Activated CD8-positive, alpha-beta memory T cell treated with anti-CD3 and anti-CD28 coated beads, Interleukin-2, amount 10 ng/mL, durations not matched to agents 7 days and 5 days (primary cell): ENCODE results near the gene BST2. TPM values are rescaled to one million over a fixed set of nuclear protein-coding genes. Genes with fewer than 3 reads are reported as not detected.

ENCODE experiments used
- ATAC-seq: fragments of 150-1000 bp; cut with Tn5 transposase; one replicate; pipeline ENCODE4 v1.10.0; 2021; ENCODE audit warnings: moderate library complexity
- CTCF ChIA-PET: fragments of 350-600 bp; sonication (Branson Sonifier 250); formaldehyde crosslinking; loops from one replicate; lab custom pipeline; 2021; ENCODE audit warnings: antibody characterized with exemption; lab: Charles Lee
- DNase-seq: peaks from one replicate; pipeline ENCODE4 v3.0.0-alpha.2; 2020
- H3K27ac Mint-ChIP-seq: one replicate; pipeline ENCODE4 v1.8.0; 2021; ENCODE audit warnings: mild to moderate bottlenecking, mixed read lengths
- H3K27me3 Mint-ChIP-seq: one replicate; pipeline ENCODE4 v1.8.0; 2021; ENCODE audit warnings: mixed read lengths
- H3K36me3 Mint-ChIP-seq: one replicate; pipeline ENCODE4 v1.8.0; 2021; ENCODE audit warnings: mild to moderate bottlenecking, mixed read lengths
- H3K4me1 Mint-ChIP-seq: one replicate; pipeline ENCODE4 v1.8.0; 2021; ENCODE audit warnings: mixed read lengths
- H3K4me3 Mint-ChIP-seq: one replicate; pipeline ENCODE4 v1.8.0; 2021; ENCODE audit warnings: mild to moderate bottlenecking, moderate library complexity, mixed read lengths
- H3K9me3 Mint-ChIP-seq: one replicate; pipeline ENCODE4 v1.8.0; 2022; ENCODE audit warnings: low read depth, mixed read lengths
- total RNA-seq, 2 experiments: library from RNA; stranded (reverse); gene quantifications; one replicate each; pipeline ENCODE4 v1.2.3, GENCODE V29; 2021

The BST2 gene
- total RNA-seq, 2 experiments from 2014 or later = 298 to 361 TPM

DNA sequence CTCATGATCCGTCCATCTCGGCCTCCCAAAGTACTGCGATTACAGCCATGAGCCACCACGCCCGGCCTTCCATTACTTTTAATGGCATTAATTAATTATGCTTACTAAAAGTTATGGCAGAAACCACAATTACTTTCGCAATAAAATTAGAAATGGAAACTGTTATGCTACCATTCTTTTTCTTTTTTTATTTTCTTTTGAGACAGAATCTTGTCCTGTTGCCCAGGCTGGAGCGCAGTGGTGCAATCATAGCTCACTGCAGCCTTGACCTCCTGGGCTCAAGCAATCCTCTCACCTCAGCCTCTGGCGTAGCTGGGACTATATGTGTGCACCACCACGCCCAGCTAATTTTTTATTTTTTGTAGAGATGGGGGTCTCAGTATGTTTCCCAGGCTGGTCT is 4.6 kb upstream of the BST2 start:
- DNase-seq (no peak), ATAC-seq (no peak)
- Mint-ChIP-seq H3K4me1 (peaks cover 30% of the 10 kb centered on the region), H3K27ac (peak overlapping the region; percentile 43), H3K9me3 (no peaks in the 10 kb centered on the region), H3K36me3 (peaks cover 29% of the 10 kb centered on the region), H3K4me3 (no peak overlapping the region), H3K27me3 (no peaks in the 10 kb centered on the region)
- CTCF ChIA-PET = interaction anchor here (2.0 kb wide), 1 partner anchor 10 kb away, joined by 6 read pairs; the partner anchor contains the start of gene MVB12A

DNA sequence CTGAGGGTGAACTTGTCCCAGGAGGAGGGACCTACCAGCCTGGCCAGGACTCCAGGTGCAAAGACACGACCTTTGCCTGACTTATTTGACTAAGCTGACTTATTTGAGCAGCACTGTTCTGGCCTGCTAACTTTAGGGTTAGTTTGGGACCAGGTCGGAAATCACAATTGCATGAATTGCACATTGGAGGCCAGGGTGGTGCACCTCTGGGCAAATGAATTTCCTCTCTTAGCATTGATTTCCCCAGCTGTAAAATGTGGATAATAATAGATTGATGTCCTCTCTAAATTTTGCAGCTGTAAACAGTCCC is 1.4 kb upstream of the BST2 start:
- Mint-ChIP-seq H3K4me3 (peak overlapping the region; percentile 94), H3K27ac (peak overlapping the region; percentile 97), H3K36me3 (peaks cover 39% of the 10 kb centered on the region), H3K4me1 (peaks cover 32% of the 10 kb centered on the region), H3K27me3 (no peaks in the 10 kb centered on the region), H3K9me3 (no peaks in the 10 kb centered on the region)
- CTCF ChIA-PET = interaction anchor here (0.7 to 2.4 kb wide), 8 partner anchors 12 to 199 kb away, joined by 3 to 11 read pairs (median 4); partner anchors contain the start of gene MVB12A
- DNase-seq (peak; percentile 47), ATAC-seq (no peak)

DNA sequence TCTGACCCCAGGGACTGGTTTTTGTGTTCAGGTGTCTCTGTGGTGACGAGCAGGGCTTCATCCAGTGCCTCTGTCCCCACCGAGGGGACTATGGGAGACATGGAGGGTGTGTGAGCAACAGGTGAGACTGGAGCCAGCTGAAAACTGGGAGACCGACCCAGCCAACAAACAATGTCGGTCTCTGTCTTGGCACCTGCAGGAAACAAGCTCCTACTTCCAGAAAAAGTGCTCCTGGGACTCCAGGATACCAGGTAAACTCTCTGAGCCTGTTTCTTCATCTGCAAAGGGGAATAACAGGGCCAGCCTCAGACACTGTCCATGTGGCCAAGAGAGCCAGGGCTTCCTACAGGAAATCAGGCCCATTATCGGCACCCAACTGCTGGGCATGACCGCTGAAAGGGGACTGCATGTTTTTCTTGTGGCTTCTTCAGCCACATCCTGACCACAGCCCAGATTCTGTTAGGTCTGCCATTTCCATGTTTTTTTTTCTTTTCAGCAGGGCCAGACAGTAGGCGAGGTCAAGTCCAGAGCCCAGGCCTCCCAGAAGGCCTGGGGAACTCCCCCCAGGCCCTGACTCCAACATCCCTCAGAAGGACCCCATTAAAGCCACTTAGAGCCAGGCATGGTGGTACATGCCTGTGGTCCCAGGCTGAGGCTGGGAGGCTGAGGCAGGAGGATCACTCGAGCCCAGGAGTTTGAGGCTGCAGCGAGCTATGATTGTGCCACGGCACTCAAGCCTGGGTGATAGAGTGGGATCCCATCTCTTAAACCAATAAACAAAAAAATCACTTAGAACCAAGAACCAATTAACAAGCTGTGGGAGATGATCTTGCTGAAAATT is 836 bp upstream of the BST2 start:
- Mint-ChIP-seq H3K27me3 (no peaks in the 10 kb centered on the region), H3K4me3 (peak overlapping the region; percentile 94), H3K36me3 (peaks cover 39% of the 10 kb centered on the region), H3K27ac (peak overlapping the region; percentile 97), H3K4me1 (peaks cover 32% of the 10 kb centered on the region), H3K9me3 (no peaks in the 10 kb centered on the region)
- CTCF ChIA-PET = interaction anchor here (0.7 to 3.8 kb wide), 16 partner anchors 11 to 200 kb away, joined by 3 to 20 read pairs (median 4); partner anchors contain the start of genes MRPL34 and MVB12A
- ATAC-seq (peak; percentile 17), DNase-seq (peak; percentile 88)

DNA sequence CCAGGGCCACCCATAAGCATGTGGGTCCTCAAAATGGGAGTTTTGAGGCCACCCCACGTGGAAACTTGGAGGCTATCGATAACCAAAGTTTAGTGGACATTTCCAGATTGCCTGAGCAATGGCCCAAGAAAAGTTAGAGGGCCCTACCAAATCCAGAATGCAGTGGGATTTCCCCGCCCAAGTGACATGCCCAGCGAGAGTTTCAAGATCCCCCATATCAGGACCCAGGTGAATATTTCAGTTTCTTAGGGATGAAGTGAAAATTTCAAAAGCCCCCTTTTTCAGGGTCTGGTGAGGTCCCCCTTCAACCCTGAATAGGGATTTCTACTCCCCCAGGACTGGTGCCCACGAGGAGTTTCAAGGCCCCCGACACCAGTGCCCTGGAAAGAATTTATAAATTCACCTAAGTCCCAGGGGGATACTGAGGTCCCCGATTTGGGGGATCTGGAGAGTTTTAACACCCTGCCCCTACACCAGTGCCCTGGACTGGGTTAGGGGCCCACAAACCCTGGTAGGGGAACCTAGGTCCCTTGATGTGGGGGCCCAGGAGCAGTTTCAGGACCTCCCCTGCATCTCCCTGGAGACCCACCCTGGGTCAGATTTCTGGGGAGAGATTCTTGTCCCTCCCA is 695 bp downstream of the BST2 start:
- Mint-ChIP-seq H3K36me3 (peaks cover 41% of the 10 kb centered on the region), H3K27me3 (no peaks in the 10 kb centered on the region), H3K4me3 (peak overlapping the region; percentile 94), H3K27ac (peak overlapping the region; percentile 97), H3K4me1 (peaks cover 32% of the 10 kb centered on the region), H3K9me3 (no peaks in the 10 kb centered on the region)
- DNase-seq (peak; percentile 44), ATAC-seq (no peak)
- CTCF ChIA-PET = interaction anchor here (0.6 to 3.8 kb wide), 11 partner anchors 11 to 112 kb away, joined by 3 to 20 read pairs (median 6); partner anchors contain the start of gene MRPL34

DNA sequence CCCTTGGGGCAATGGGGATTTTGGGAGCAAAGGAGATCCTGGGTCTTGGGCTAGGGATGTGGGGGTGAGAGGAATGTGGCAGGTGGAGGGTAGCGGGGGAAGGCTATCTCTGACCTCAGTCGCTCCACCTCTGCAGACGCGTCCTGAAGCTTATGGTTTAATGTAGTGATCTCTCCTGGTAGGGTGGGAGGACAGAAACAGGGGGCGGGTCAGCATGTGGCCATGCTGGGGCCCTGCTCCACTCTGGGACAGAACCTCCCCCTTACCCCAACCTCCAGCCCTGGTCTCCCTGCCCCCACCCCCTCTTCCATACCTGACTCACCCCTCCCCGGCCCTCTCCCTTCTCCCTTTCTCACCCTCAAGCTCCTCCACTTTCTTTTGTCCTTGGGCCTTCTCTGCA is 1.4 kb downstream of the BST2 start:
- CTCF ChIA-PET = interaction anchor here (0.9 to 3.8 kb wide), 4 partner anchors 13 to 95 kb away, joined by 3 to 20 read pairs (median 5); partner anchors contain the start of gene DDA1
- Mint-ChIP-seq H3K9me3 (no peaks in the 10 kb centered on the region), H3K4me1 (peaks cover 29% of the 10 kb centered on the region), H3K36me3 (peaks cover 41% of the 10 kb centered on the region), H3K4me3 (peak overlapping the region; percentile 94), H3K27ac (peak overlapping the region; percentile 97), H3K27me3 (no peaks in the 10 kb centered on the region)
- DNase-seq (peak; percentile 53), ATAC-seq (no peak)

DNA sequence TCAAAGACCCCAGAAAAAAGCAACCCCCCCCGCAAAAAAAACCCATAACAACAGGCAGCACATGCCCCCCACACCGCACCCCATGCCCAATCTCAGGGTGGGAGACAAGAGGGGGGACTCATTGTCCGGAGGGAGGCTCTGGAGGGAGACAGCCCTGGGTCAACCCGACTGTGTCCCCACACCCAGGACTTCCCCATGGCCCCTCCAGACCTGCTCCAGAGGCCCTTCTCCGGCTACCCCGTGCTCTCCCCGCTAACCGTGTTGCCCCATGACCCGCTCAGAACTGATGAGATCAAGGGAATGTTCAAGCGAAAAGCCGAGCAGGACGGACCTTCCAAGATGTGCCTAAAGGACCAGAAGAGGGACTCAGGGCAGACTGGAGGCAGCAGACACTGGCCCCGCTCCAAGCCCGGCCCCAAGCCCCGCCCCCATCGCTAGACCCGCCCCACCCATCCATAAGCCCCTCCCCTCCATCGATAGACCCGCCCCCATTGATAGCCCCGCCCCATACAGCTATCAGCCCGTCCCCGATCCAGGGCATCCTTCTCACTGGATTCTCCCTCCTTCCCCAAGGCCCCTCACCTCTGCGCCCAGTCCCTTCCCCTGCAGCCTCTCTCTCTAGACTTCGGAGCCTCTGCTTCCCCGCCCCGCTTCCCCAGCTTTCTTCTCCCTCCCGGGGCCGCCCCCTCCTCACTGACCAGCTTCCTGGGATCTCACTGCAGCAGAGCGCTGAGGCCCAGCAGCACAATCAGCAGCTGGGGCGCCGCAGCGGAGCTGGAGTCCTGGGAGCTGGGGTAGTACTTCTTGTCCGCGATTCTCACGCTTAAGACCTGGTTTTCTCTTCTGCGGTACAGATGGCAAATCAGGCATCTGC is 2.2 kb downstream of the BST2 start:
- peak overlapping the region; percentile 97 for H3K27ac Mint-ChIP-seq
- peaks cover 29% of the 10 kb centered on the region for H3K4me1 Mint-ChIP-seq
- H3K36me3 Mint-ChIP-seq = peaks cover 44% of the 10 kb centered on the region
- H3K9me3 Mint-ChIP-seq = no peaks in the 10 kb centered on the region
- CTCF ChIA-PET = interaction anchor here (0.7 to 3.8 kb wide), 5 partner anchors 12 to 94 kb away, joined by 3 to 20 read pairs (median 3); partner anchors contain the start of gene DDA1
- DNase-seq (peak; percentile 63), ATAC-seq (peak; percentile 16)
- no peaks in the 10 kb centered on the region for H3K27me3 Mint-ChIP-seq
- H3K4me3 Mint-ChIP-seq = peak overlapping the region; percentile 94

DNA sequence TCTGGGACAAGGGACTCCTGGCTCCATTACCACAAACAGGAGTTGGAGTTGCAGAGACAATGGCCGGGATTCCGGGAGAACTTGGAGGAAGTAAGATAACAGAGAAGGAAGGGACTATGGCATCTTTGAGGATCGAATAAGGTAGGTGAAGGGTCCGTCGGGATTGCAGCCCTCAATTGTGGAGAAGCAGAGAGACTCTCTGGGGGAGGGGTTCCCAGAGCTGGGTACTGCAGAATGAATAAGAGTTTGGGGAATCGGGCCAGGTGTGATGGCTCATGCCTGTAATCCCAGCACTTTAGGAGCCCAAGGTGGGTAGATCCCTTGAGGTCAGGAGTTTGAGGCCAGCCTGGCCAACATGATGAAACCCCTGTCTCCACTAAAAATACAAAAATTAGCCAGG is 3.8 kb downstream of the BST2 start:
- H3K4me1 Mint-ChIP-seq = peaks cover 22% of the 10 kb centered on the region
- DNase-seq (no peak), ATAC-seq (no peak)
- no peak overlapping the region for H3K4me3 Mint-ChIP-seq
- H3K27ac Mint-ChIP-seq = no peak overlapping the region
- peaks cover 47% of the 10 kb centered on the region for H3K36me3 Mint-ChIP-seq
- CTCF ChIA-PET = interaction anchor here (0.7 kb wide), 1 partner anchor 817 kb away, joined by 3 read pairs; no protein-coding TSS in a partner anchor
- no peaks in the 10 kb centered on the region for H3K9me3 Mint-ChIP-seq
- H3K27me3 Mint-ChIP-seq = no peaks in the 10 kb centered on the region

DNA sequence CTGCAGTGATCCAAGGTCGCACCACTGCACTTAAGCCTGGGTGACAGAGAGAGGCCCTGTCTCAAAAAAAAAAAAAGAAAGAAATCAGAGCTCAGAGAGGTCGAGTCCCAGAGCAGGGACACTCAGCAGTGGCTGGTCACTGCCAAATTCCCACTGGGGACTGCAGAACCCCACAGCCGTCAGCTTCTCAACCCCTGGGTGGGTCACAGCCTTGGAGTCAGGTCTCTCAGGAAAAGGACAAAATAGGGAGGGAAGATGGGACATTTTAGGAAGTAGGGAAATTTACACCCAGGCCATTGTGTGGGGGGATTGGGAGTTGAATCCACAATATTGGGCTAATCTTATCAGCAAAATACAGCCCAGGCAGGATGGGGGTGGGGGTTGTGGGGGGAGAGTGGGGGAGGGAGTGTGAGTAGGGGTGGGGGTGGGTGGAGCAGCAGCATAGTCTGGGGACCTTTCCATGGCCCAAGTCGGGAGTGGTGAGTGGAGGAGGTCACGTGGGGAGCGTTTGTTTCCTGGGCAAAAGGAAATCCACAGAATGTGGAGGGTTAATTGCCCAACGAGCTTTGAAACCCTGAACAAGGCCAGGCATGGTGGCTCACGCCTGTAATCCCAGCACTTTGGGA is 6.4 kb downstream of the BST2 start:
- Mint-ChIP-seq H3K4me1 (peaks cover 25% of the 10 kb centered on the region), H3K27me3 (no peaks in the 10 kb centered on the region), H3K4me3 (no peak overlapping the region), H3K9me3 (no peaks in the 10 kb centered on the region), H3K27ac (no peak overlapping the region), H3K36me3 (peaks cover 34% of the 10 kb centered on the region)
- DNase-seq (no peak), ATAC-seq (no peak)
- CTCF ChIA-PET = interaction anchor here (1.0 to 1.6 kb wide), 2 partner anchors 10 to 14 kb away, joined by 4 to 8 read pairs; no protein-coding TSS in a partner anchor

DNA sequence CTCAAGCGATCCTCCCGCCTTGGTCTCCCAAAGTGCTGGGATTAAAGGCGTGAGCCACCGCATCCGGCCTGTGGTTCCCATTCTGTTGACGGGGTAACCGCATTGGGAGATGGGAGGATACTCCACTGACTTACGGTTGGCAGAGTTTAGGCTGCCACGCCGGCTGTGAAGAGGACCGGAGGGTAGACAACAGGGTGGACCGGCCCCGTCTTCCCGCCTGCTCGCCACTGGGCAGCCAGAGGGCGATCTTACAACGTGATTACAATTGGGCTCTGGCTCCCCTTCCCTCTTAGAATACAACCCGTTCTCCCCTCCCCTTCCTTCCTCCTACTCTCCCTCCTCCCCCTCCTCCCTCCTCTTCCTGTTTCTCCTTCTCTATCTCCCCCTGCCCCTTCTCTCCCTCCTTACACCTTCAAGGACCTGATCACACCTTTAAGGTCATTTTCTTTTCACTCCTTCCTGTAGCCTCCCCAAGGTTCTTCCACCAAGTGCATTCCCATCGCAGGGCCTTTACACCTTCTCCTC is 10.5 kb downstream of the BST2 start:
- Mint-ChIP-seq H3K4me3 (no peak overlapping the region), H3K9me3 (no peaks in the 10 kb centered on the region), H3K27ac (peak overlapping the region; percentile 61), H3K36me3 (peaks cover 10% of the 10 kb centered on the region), H3K4me1 (peaks cover 32% of the 10 kb centered on the region), H3K27me3 (peaks cover 15% of the 10 kb centered on the region)
- CTCF ChIA-PET = interaction anchor here (0.6 to 1.7 kb wide), 3 partner anchors 9 to 323 kb away, joined by 3 to 8 read pairs (median 4); partner anchors contain the start of gene BST2
- ATAC-seq (no peak), DNase-seq (peak; percentile 52)

DNA sequence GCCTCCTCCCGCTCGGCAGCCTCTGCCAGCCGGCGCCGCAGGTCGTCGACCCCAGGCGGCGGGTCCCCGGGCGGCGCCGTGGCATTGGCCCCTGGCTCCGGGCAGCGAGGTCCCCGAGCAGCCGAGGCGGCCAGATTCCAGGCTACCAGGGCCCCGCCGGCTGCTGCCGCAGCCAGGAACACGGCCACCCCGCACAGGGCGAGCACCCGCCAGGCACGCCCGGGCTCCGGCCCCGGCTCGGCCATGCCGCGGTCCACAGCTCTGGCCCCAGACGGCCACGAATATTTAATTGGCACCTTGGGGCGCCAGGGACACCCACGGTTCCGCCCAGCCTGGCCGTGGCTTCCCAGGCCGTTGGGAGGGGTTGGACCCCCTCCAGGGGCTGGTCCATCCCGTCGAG is 11.5 kb downstream of the BST2 start, which contains the start of gene CCDC194:
Gene CCDC194, minus strand, starts transcription at position 283 of the 400 bp plus-strand sequence. Its CDS starts 38 bp downstream, at position 245.
- H3K36me3 Mint-ChIP-seq = peaks cover 9% of the 10 kb centered on the region
- no peak for DNase-seq
- peaks cover 32% of the 10 kb centered on the region for H3K4me1 Mint-ChIP-seq
- no peak within 1 kb of the TSS for H3K4me3 Mint-ChIP-seq
- CTCF ChIA-PET = interaction anchor here (0.6 to 1.1 kb wide), 2 partner anchors 11 to 103 kb away, joined by 3 to 4 read pairs; partner anchors contain the start of gene BST2
- no peak for ATAC-seq
- no peaks in the 10 kb centered on the region for H3K9me3 Mint-ChIP-seq
- H3K27ac Mint-ChIP-seq = peak within 1 kb of the TSS; percentile 61
- peaks cover 25% of the 10 kb centered on the region for H3K27me3 Mint-ChIP-seq

DNA sequence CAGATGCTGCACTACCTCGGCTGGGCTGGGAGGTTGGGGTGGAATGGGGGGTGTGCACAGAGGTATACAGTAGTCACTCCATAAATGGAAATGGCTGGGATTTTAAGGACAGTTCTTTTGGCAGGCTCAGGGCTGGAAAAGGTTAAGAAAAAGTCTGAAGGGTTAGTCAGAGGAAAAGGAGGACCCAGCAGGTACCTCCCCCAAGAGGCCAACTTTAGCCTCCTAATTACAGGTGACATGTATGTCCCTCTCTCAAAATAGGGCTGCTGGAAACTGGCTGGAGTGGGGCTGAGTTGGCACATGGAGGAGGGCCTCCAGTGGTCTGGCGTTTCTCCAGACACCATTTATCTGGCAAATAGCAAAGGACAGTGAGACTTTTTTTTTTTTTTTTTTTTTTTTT is 12.4 kb downstream of the BST2 start:
- H3K36me3 Mint-ChIP-seq = peaks cover 7% of the 10 kb centered on the region
- CTCF ChIA-PET = interaction anchor here (0.6 to 1.4 kb wide), 2 partner anchors 12 to 60 kb away, joined by 3 to 4 read pairs; partner anchors contain the start of gene BST2
- H3K9me3 Mint-ChIP-seq = no peaks in the 10 kb centered on the region
- no peak overlapping the region for H3K4me3 Mint-ChIP-seq
- H3K4me1 Mint-ChIP-seq = peaks cover 32% of the 10 kb centered on the region
- peaks cover 31% of the 10 kb centered on the region for H3K27me3 Mint-ChIP-seq
- H3K27ac Mint-ChIP-seq = no peak overlapping the region
- DNase-seq (no peak), ATAC-seq (no peak)
